T47D (cell line): ENCODE results near the gene LARP4.
"Not testable (repeated sequence)": the region's sequence is repeated elsewhere in the genome, so short reads cannot be mapped to it uniquely, and the experiment has no call there.

Experiments used
- DNase-seq, 2 experiments: peaks; one replicate each; pipeline versions ENCODE4 v3.0.0 to v3.0.0-alpha.2; 2011 to 2012; ENCODE audit warnings: low read depth in 1 of 2, low spot score in 1 of 2
- JUND ChIP-seq: IDR thresholded peaks from 2 replicates; pipeline ENCODE4 v1.6.1; 2012; ENCODE audit warnings: low read depth
- in situ Hi-C: cut with HindIII; loops from 2 replicates; pipeline ENCODE4 v1.10.0; 2016; ENCODE audit warnings: low sequenced_read_pairs, low pct_unique_long_range_greater_than_20kb

The LARP4 gene

DNA sequence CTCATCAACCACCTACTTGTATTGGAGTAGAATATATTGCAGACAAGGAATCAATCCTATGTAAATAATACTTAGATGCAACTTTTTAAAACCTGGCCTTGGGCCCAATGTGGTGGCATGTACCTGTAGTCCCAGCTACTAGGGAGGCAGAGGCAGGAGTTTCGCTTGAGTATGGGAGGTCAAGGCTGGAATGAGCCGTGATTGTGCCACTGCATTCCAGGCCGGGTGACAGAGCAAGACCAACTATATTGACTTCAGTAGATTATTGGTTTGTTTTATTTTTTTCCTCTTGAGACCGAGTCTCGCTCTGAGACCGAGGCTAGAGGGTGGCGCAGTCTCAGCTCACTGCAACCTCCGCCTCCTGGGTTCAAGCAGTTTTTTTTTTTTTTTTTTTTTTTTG, 3.6 kb downstream of the LARP4 start:
- no peak for TF ChIP-seq JUND
- no peak for DNase-seq
- in situ Hi-C loops = no loop called here

DNA sequence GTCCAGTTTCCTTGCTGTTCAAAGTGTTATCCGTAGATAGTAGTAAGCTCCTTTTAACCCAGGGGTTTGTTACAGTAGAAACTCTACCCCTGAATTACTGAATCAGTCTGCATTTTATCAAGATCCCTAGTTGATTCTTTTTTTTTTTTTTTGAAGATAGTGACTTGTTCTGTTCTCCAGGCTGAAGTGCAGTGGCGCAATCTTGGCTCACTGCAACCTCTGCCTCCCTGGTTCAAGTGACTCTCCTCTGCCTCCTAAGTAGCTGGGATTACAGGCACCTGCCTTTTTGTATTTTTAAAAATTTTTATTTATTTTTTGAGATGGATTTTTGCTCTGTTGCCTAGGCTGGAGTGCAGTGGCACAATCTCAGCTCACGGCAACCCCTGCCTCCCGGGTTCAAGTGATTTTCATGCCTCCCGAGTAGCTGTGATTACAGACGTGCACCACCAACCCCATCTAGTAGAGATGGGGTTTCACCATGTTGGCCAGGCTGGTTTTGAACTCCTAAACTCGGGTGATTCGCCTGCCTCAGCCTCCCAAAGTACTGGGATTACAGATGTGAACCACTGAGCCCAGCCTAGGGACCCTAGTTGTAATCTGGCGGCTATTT, 10.5 kb downstream of the LARP4 start:
- no peak for DNase-seq
- no peak for TF ChIP-seq JUND
- in situ Hi-C loops = no loop called here

DNA sequence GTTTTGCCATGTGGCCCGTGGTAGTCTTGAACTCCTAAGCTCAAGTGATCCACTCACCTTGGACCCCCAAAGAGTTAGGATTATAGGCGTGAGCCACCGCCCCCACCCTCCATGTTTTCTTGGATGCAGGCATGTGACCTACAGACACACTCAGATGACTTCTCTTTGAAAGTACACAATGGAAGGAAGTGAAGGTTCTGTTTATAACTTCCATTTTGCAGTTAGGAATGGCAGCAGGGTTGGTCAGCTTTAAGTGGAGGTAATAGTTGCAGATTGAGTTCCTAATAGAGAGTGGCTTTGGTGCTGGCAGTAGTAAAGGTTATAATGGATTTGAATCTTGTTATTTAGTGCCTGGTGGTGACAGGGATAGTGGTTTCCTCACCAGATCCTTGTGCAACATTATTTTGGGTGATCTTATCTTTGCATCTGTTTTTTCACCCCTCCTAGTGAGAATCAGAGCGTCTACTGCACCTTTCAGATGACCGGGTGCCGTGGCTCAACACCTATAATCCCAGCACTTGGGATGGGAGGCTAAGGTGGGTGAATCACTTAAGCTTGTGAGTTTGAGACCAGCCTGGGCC, 15.3 kb downstream of the LARP4 start:
- no peak for DNase-seq
- in situ Hi-C loops = no loop called here
- no peak for TF ChIP-seq JUND

DNA sequence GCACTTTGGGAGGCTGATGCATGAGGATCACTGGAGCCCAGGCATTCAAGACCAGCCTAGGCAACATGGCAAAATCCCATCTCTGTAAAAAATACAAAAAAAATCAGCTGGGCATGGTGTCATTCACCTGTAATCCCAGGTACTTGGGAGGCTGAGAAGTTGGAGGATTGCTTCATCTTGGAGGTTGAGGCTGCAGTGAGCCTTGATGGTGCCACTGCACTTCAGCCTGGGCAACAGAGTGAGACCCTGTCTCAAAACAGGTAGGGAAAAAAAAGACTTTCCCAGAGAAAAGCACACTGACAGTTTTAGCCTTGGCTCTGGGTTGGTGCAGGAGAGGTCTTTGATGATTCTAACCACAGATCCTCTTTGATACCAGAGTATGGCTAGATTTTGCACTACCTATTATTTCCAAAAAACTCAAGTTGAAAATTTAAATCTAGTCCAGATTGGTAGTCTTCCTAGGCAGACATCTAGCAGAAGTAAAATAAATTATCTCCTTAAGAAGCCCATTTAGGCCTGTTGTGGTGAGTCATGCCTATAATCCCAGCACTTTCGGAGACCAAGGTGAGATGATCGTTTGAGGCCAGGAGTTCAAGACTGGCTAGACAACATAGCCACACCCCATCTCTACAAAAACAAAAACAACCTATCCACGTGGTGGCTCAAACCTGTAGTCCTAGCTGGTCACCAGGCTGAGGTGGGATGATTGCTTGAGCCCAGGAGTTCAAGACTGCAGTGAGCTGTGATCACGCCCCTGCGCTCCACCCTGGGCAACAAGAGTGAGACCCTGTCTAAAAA, 18.6 kb downstream of the LARP4 start:
- no peak for DNase-seq
- in situ Hi-C loops = no loop called here
- no peak for TF ChIP-seq JUND

DNA sequence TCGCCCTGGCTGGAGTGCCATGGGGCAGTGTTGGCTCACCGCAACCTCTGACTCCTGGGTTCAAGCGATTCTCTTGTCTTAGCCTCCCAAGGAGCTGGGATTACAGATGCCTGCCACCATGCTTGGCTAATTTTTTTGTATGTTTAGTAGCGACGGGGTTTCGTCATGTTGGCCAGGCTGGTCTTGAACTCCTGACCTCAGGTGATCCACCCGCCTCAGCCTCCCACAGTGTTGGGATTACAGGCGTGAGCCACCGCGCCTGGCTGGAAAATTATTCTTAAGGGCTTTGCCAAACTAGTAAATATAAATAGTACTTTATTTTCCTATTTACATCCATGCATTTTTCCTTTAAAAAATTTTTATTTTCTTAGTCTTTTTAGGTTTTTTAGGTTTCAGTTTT, 22.2 kb downstream of the LARP4 start:
- in situ Hi-C loops, DNase-seq: not testable (repeated sequence)

DNA sequence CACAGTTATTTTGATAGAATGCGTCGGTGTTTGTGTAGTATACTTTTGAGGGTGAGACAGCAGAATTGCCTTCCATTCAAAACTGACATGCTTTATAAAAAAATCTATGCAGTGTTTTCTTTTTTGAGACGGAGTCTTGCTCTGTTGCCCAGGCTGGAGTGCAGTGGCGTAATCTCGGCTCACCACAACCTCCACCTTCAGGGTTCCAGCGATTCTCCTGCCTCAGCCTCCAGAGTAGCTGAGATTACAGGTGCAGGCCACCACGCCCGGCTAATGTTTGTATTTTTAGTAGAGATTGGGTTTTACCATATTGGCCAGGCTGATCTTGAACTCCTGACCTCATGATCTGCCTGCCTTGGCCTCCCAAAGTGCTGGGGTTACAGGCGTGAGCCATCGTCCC, 22.7 kb downstream of the LARP4 start:
- in situ Hi-C loops, DNase-seq: not testable (repeated sequence)

DNA sequence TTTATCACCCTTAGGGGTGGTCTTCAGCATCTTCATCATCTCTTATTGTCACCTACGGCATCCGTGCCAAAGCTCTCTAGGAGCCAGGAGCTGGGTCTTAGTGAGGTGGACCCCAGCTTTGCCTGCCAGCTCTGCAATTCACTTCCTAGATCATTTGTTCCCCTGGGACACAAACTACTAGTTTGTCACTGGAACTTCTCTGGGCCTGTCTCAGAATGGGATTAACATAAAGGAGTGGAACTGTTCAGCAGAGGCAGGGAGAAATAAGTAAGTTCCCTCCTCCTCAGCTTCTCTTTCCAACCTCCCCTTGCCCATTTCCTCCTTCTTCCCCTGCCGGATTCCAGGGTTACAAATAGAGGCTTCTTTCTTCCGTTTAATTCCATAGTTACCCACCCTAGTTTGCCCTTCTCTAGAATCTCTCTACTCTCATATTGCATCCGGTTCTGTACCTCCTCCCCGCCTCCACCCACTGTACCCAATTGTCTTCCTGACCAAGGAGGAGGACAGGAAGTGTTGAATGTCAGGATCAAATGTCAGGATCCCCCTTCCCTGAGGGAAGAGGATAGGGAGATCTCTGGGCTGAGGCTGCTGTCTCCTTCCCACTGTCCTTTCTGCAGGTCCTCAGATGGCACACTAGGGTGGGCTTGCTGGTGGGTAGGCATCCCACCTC, 25.0 kb downstream of the LARP4 start:
- DNase-seq = no peak
- TF ChIP-seq JUND = no peak
- in situ Hi-C loops = no loop called here

DNA sequence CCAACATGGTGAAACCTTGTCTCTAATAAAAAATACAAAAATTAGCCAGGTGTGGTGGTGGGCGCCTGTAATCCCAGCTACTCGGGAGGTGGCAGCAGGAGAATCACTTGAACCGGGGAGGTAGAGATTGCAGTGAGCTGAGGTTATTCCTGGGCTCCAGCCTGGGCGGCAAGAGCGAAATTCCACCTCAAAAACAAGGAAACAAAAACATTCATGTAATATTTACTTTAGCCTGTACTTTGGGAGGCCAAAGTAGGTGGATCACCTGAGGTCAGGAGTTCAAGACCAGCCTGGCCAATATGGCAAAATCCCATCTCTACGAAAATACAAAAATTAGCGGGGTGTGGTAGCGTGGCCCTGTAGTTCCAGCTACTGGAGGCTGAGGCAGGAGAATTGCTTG, 31.0 kb downstream of the LARP4 start:
- DNase-seq, in situ Hi-C loops: not testable (repeated sequence)

DNA sequence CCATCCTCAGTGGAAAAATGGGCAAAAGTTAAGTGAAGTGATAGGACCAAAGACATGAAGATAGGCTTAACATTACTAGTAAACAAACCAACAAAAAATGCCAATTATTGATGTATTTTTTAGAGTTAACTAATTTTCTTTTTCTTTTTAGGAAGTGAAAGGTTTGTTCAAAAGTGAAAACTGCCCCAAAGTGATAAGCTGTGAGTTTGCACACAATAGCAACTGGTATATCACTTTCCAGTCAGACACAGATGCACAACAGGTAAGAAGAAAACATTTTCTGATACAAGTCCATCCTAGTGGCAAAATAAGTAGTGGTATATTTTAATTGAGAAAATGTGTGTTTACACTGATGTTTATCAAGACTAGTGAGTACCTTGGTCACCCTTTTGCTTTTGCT, 39.6 kb downstream of the LARP4 start:
- no peak for DNase-seq
- in situ Hi-C loops = no loop called here
- no peak for TF ChIP-seq JUND

DNA sequence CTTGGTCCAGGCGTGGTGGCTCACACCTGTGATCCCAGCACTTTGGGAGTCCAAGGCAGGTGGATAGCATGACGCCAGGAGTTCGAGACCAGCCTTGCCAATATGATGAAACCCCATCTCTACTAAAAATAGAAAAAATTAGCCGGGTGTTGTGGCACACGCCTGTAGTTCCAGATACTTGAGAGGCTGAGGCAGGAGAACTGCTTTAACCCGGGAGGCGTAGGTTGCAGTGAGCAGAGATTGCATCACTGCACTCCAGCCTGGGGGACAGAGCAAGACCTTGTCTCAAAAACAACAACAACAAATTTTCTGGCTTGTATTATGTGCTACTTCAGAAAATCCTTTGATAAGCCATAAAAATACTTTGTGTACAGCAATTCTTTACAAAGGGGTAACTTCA, 41.1 kb downstream of the LARP4 start:
- in situ Hi-C loops = no loop called here
- no peak for DNase-seq
- TF ChIP-seq JUND = no peak

DNA sequence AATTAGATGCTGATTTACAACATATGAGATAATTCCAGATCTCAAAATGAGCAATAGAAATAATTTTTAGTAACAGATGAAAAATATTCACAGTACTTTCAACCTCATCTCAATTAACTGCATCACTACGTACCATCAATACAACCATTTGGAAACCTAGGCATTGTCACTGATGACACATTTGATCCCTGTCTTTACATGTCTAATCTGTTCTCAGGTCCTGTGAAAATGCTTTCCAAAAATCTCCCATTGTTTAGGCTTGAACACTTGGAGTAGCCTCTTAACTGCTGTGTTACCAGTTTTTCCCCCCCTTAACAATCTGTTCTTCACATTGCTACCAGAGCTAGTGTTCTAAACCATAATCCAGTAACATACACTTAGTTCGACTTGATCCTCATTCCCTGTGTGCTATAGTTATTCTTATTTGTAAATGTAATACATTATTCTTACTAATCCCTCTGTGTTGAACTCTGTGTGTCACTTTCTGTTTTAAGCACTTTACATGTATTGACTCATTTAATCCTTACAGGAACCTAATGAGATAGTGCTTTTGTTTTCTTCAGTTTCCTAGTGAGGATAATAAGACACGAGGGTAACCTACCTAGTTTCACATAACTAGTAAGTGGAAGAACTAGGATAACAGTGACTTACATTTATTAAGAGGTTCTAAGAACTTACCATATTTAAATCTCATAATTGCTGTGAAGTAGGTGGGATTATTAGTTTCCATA, 41.7 kb downstream of the LARP4 start:
- in situ Hi-C loops = no loop called here
- no peak for DNase-seq

DNA sequence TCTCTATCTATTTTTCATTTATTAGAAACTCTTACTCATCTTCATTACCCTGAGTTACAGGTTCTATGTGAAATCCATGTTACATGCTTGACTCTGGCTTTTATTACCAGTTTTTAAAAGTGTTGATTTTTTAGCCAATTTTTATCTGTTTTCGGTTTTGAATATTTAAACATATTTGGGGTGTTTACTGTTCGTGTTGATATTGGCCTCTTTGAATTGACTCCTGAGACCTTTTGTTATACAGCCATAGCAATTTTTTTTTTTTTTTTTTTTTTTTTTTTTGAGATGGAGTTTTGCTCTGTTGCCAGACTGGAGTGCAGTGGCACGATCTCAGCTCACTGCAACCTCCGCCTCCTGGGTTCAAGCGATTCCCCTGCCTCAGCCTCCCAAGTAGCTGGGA, 49.0 kb downstream of the LARP4 start:
- DNase-seq, in situ Hi-C loops: not testable (repeated sequence)

More for the DNA sequence above, 41.7 kb downstream of the LARP4 start:
- no peak for TF ChIP-seq JUND

DNA sequence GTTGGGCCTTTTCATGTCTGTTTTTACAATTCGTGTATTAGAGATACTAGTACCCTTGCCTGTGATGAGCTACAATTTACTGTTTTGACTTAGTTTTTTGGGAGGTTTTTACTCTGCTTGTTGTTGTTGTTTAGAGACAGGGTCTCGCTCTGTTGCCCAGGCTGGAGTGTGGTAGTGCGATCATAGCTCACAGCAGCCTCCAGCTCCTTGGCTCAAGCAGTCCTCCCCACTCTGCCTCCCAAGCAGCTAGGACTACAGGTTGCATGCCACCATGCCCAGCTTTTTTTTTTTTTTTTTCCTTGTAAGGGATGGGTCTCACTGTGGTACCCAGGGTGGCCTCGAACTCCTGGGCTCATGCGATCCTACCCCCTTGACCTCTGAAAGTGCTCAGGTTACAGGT, 52.1 kb downstream of the LARP4 start:
- TF ChIP-seq JUND = no peak
- DNase-seq = no peak
- in situ Hi-C loops = no loop called here
